T-helper 2 cell treated with Interferon-gamma antibody and Interleukin-4, amounts not matched to agents 100 ng/mL and 5 ng/mL, for 36 hours (primary cell): ENCODE measurements around the gene LUC7L. TPM values are rescaled to one million over a fixed set of nuclear protein-coding genes. Genes with fewer than 3 reads are reported as not detected.
"Not testable (repeated sequence)": the region's sequence is repeated elsewhere in the genome, so short reads cannot be mapped to it uniquely, and the experiment has no call there.

Experiments
- intact Hi-C: fragments of 100-400 bp; cut with micrococcal nuclease; formaldehyde crosslinking; loops from one replicate; pipeline ENCODE4 v1.15.1; 2023
- total RNA-seq: library from RNA; stranded (reverse); gene quantifications from 2 replicates; pipeline ENCODE4 v1.2.3, GENCODE V29; 2022

The LUC7L gene
- total RNA-seq: 79.1 and 80.8 TPM in 2 replicates

DNA sequence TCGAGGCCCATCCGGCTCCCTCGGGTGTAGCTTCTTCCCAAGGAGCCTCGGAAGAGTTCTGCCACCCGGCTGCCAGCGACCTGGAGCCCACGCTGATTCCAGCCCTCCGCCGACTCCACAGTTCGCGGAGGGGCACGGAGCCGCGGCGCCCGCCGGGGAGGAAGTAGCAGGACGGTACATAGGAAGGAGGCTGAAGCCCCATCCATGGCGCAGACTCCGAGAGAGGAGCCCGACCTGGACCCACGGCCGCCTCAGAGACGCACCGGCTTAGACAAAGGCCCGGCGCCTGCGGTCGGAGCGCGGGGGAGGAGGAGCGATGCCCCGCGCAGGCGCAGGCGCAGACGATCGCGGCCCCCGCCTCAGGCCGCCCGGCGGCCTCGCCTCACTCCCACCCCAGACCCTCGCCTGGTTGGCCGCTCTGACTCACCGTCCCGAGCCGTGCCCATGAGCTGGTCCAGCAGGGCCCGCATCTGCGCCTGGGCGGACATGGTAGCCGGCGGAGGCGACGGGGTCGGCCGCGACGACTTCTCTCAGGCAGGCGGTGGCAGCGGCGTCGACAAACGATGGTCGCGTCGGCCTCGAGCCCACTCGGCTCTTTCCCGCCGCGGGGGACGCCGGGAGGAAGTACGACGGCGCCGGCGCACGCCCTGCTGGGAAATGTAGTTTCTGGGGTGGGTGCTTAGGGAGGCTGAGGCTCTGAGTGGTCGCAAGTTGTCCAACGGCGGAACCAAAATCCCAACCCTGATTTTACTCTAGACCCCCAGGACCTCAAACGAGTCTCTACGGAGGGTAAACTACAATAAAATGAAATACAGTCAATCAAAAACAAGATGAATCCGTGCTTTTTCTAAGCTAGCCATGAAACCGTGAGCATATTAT is at the start of gene LUC7L:
Gene LUC7L (minus strand): TSS at position 598 of the 879 bp plus-strand sequence. CDS start 110 bp downstream, at position 488.
- intact Hi-C loops: no loop called here

- intact Hi-C loops: loop anchor here (2.0 kb wide), 1 partner anchor 44 kb away; the partner anchor contains the start of gene FAM234A
These were observed 49.7 kb upstream of the LUC7L start for GRCh38 chr16:278863-279366.

GRCh38 chr16:276426-277077 is 47.3 kb upstream of the LUC7L start:
- intact Hi-C loops: no loop called here

DNA sequence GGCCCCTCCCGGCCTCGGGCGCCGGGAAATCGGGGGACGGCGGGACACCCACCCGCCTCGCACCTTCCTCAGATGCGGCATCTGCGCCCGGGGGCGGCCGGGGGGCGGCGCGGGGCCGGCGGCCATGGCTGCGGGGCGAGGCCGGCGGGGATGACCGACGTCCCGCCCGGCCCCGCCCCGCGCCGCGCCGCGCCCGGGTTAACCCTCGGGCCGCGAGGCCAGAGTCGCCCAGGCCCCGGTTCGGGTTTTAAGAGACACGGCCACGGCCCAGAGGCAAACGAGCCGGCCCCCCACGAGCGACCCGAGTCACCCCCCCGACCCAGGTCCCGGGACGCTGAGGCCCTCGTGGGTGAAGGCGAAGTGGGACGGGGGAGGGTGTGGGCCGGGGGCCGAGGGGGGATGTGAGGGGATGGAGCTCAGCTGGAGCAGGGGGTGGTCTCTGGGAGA is 46.6 kb upstream of the LUC7L start, which contains the start of gene RGS11:
Gene RGS11 (minus strand): TSS at position 159 of the 447 bp plus-strand sequence. CDS start 33 bp downstream, at position 126.
- intact Hi-C loops: no loop called here

DNA sequence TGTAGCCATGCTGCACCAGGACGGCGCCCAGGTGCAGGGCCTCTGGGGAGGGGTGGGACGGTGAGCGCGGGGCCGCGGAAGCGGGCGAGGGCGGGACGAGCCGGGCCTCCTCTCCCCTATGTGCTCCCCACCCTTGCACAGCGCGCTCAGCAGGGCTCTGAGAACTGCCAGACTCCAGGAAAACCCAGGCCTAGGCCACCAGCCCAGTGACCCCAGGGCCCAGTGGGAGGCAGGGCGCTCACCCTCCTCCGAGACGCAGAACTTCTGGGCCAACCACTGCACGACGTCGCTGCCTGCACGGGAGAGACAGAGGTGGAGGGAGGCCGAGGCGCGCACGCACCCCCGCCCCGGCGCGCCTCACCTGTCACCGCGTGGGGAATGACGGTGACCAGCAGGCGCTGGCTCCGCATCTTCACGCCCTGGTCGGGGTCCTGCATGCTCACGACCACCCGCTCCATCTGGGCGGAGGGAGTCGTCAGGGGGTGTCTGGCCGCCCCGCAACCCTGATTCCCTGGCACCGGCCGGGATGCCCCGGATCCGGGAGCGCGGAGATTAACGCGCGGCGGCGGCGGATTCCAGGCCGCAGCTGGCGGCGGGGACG is 45.9 kb upstream of the LUC7L start:
- intact Hi-C loops: no loop called here

GRCh38 chr16:273547-274421 is 44.5 kb upstream of the LUC7L start:
- intact Hi-C loops: no loop called here

- intact Hi-C loops: no loop called here
These were observed 43.6 kb upstream of the LUC7L start for GRCh38 chr16:272633-273546.

GRCh38 chr16:270381-271255 is 41.4 kb upstream of the LUC7L start:
- intact Hi-C loops: no loop called here

DNA sequence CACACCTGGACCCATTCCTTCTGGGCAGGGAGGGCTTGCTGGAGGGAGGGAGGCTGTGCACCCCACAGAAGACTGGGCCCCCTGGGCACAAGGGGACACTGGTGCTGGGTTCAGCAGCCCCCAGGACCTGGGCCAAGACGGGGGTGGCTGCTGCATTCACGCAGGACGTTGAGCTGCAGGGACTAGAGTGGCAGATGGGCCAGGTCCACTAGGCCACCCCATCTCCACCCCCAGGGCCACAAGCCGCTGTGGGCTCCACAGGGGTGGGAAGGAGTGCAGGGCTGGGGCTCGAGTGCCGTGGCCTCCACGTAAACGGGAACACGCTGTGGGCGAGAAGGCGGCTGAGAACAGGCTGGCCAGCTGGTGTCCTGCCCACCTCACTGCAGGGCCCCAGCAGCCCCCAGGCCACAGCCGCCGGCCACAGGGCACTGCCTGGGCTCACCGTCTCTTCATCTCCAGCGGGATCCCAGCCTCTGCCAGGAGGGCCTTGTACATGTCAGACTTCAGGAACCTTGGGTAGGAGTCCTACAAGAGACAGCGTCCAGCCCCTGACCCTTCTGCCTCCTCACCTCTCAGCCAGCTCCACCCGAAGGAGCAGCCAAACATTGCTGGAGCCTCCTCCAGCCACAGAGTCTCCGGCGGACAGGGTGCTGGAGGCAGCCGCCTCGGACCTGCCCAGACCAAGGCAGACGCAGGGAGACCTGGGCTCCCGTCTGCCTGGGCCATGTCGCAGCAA is 40.0 kb upstream of the LUC7L start:
- intact Hi-C loops: no loop called here

GRCh38 chr16:268141-269053 is 39.1 kb upstream of the LUC7L start:
- intact Hi-C loops: no loop called here

GRCh38 chr16:267562-267961 is 38.3 kb upstream of the LUC7L start:
- intact Hi-C loops: not testable (repeated sequence)

DNA sequence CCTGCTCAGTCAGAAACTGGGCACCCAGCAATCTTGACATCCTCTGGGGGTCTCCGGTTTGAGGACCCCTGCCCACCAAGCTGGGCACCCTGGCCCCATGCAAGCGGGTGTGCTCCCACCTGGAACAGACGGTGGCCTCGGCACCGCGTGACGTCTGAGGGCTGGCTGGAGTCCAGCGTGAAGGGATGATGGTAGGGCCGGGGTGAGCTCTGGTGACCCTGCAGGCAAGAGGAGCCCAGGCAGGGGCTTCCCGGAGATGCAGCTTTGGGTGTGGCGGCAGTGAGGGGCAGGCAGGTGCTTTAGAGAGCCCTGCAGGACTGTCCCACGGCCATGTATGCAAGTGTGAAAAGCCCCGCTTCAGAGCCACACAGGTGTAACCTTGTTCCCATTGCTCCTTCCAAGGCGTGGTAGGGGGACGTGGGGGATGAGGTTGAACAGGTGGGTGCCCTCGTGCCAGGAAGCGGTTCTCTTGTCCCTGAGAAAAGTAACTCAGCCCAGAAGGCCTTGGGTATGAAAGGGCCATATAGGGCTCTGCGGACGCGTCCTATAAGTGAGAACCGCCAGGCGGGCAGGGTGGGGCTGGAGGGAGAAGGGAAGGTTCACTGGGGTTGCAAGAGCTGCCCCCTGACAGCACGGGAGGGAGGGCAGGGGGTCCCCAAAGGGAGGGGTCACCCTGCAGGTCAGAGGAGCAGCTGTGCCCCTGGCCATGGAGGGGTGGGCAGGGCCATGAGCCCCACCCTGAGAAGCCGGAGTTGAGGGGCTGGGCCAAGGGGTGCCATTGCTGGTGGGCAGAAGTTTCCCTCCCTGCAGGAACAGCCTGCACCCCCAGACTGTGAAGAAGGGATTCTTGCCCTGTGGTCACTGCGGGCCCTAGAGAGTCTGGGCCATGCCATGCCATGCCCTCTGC is 37.3 kb upstream of the LUC7L start:
- intact Hi-C loops: no loop called here

- intact Hi-C loops: no loop called here
These were observed 36.5 kb upstream of the LUC7L start for GRCh38 chr16:265711-266110.

DNA sequence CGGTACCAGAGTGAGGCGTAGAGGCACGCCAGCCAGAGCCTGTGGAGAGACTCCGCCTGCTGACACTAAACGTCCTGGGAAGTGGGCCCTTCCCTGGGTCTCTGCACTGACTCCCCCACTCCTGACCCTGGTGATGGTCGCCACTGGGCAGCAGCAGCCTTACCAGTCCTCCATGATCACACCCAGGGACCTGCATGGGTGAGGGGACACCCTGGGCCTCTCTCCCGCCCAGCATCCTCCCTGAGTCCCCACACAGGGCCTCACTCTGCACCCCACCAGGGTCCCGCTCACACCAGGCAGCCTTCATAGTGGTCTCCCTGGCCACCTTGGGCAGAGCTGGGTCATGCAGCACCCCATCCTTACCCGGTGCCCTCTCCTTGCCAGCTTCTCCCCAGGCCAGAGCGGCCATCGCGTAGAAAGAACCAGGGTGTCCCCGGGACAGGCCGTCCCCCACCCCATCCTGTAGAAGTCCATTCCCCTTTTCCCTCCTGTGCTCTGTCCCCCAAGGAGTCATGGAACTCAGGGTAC is 35.8 kb upstream of the LUC7L start:
- intact Hi-C loops: no loop called here

GRCh38 chr16:264440-264951 is 35.2 kb upstream of the LUC7L start:
- intact Hi-C loops: no loop called here
